SK-N-SH (cell line): ENCODE data around the gene C2orf72. TPM values are rescaled to one million over a fixed set of nuclear protein-coding genes. Genes with fewer than 3 reads are reported as not detected.

ENCODE experiments used
- CTCF ChIA-PET: fragments of 300-600, 350-600 bp; formaldehyde crosslinking; extraction: SDS; loops from one replicate; lab custom pipeline; 2021; lab: Yijun Ruan, JAX
- POLR2A ChIA-PET: fragments of 350-600 bp; sonication (Branson Sonifier 250); formaldehyde crosslinking; extraction: SDS; loops from one replicate; lab custom pipeline; 2020; ENCODE audit warnings: antibody characterized with exemption, inconsistent platforms; lab: Yijun Ruan, JAX
- DNase-seq: peaks from one replicate; pipeline ENCODE4 v3.0.0; 2012
- H2AFZ ChIP-seq: fragments of 200-600 bp; sonication (generic); 2 replicates; pipeline ENCODE4 v1.8.1; 2016; ENCODE audit warnings: antibody characterized with exemption, mild to moderate bottlenecking, low read depth
- H3F3A ChIP-seq: fragments of 200-600 bp; sonication (generic); replicated peaks from 2 replicates; pipeline ENCODE3; 2016; ENCODE audit warnings: antibody characterized with exemption, mild to moderate bottlenecking; ENCODE audit not compliant: insufficient read depth
- H3K27ac ChIP-seq, 2 experiments: fragments of 200-500 bp in 1 of 2; fragments of 200-600 bp in 1 of 2; sonication (Bioruptor generic) in 1 of 2; sonication (generic), shearing (Covaris generic) in 1 of 2; 2 replicates each; pipeline versions ENCODE4 v1.5.1 to v1.6.1; 2014 to 2016; ENCODE audit warnings: low read depth in 2 of 2, inconsistent platforms in 1 of 2, low read length in 1 of 2, mild to moderate bottlenecking in 1 of 2, mixed read lengths in 1 of 2
- H3K27me3 ChIP-seq: fragments of 200-600 bp; sonication (generic), shearing (Covaris generic); 2 replicates; pipeline ENCODE4 v1.6.1; 2016; ENCODE audit warnings: mixed run types; ENCODE audit not compliant: insufficient read depth
- H3K36me3 ChIP-seq, 2 experiments: fragments of 200-500 bp in 1 of 2; fragments of 200-600 bp in 1 of 2; sonication (Bioruptor generic) in 1 of 2; sonication (generic) in 1 of 2; replicated peaks in 1 of 2; 2 replicates each; pipeline versions ENCODE3 to v1.5.1; 2014 to 2016; ENCODE audit warnings: low read length in 1 of 2, mild to moderate bottlenecking in 1 of 2; ENCODE audit not compliant: insufficient read depth in 2 of 2, control insufficient read depth in 1 of 2
- H3K4me1 ChIP-seq, 2 experiments: fragments of 200-500 bp in 1 of 2; fragments of 200-600 bp in 1 of 2; sonication (Bioruptor generic) in 1 of 2; sonication (generic), shearing (Covaris generic) in 1 of 2; 2 replicates each; pipeline versions ENCODE4 v1.5.1 to v1.6.1; 2014 to 2016; ENCODE audit warnings: low read depth in 1 of 2, low read length in 1 of 2, mixed run types in 1 of 2; ENCODE audit not compliant: insufficient read depth in 2 of 2, control insufficient read depth in 1 of 2
- H3K4me2 ChIP-seq: fragments of 200-600 bp; sonication (generic), shearing (Covaris generic); 2 replicates; pipeline ENCODE4 v1.6.1; 2017; ENCODE audit warnings: mixed run types
- H3K4me3 ChIP-seq, 2 experiments: fragments of 200-500 bp in 1 of 2; fragments of 200-600 bp in 1 of 2; sonication (Bioruptor generic) in 1 of 2; sonication (generic), shearing (Covaris generic) in 1 of 2; 2 replicates each; pipeline versions ENCODE4 v1.5.1 to v1.8.1; 2014 to 2016; ENCODE audit warnings: low read depth in 2 of 2, inconsistent platforms in 1 of 2, low read length in 1 of 2, mild to moderate bottlenecking in 1 of 2, mixed read lengths in 1 of 2, moderate library complexity in 1 of 2
- H3K79me2 ChIP-seq: fragments of 200-600 bp; sonication (generic); 2 replicates; pipeline ENCODE4 v1.8.1; 2017; ENCODE audit warnings: mild to moderate bottlenecking; ENCODE audit not compliant: insufficient read depth
- H3K9ac ChIP-seq: fragments of 200-600 bp; sonication (generic); 2 replicates; pipeline ENCODE4 v1.6.1; 2017; ENCODE audit warnings: mixed run types
- H3K9me2 ChIP-seq: fragments of 200-600 bp; sonication (generic); 2 replicates; pipeline ENCODE4 v1.6.1; 2017; ENCODE audit warnings: mixed run types
- H3K9me3 ChIP-seq: fragments of 200-600 bp; sonication (generic); 2 replicates; pipeline ENCODE4 v1.6.1; 2017; ENCODE audit warnings: mixed run types, mild to moderate bottlenecking, moderate library complexity
- H4K20me1 ChIP-seq: fragments of 200-600 bp; sonication (generic); 2 replicates; pipeline ENCODE4 v1.6.1; 2017; ENCODE audit warnings: mild to moderate bottlenecking, mixed run types; ENCODE audit not compliant: insufficient read depth
- ELF1 ChIP-seq: IDR thresholded peaks from 2 replicates; pipeline ENCODE4 v1.4.0; 2012
- EZH2phosphoT487 ChIP-seq: fragments of 200-600 bp; sonication (generic); IDR thresholded peaks from 2 replicates; pipeline ENCODE4 v1.6.1; 2017; ENCODE audit warnings: low read depth, mixed run types, mild to moderate bottlenecking, antibody characterized with exemption, moderate library complexity, borderline replicate concordance
- FOXJ3 ChIP-seq: sonication (generic); formaldehyde crosslinking; IDR thresholded peaks from 2 replicates; pipeline ENCODE4 v1.5.1; 2020; ENCODE audit warnings: mild to moderate bottlenecking, missing genetic modification reagents
- GATA2 ChIP-seq: sonication (generic); formaldehyde crosslinking; IDR thresholded peaks from 2 replicates; pipeline ENCODE4 v1.5.0; 2020; ENCODE audit warnings: mild to moderate bottlenecking, missing genetic modification reagents
- MXI1 ChIP-seq: IDR thresholded peaks from 2 replicates; pipeline ENCODE4 v1.6.1; 2012; ENCODE audit warnings: mild to moderate bottlenecking, low read depth, low read length, improper control_type of control experiment
- NFIC ChIP-seq: IDR thresholded peaks from 2 replicates; pipeline ENCODE4 v1.4.0; 2012; ENCODE audit warnings: borderline replicate concordance
- POLR2AphosphoS5 ChIP-seq: IDR thresholded peaks from 2 replicates; pipeline ENCODE4 v1.6.1; 2012; ENCODE audit warnings: low read depth, low read length
- RAD21 ChIP-seq: IDR thresholded peaks from 2 replicates; pipeline ENCODE4 v1.6.1; 2012; ENCODE audit warnings: mild to moderate bottlenecking, low read length
- RCOR1 ChIP-seq: fragments of 150-350 bp; IDR thresholded peaks from 2 replicates; pipeline ENCODE4 v1.6.1; 2017; ENCODE audit warnings: antibody characterized with exemption, low read length
- RXRA ChIP-seq: IDR thresholded peaks from 2 replicates; pipeline ENCODE4 v1.4.0; 2012; ENCODE audit warnings: low read depth, mild to moderate bottlenecking, borderline replicate concordance
- SIN3A ChIP-seq: IDR thresholded peaks from 2 replicates; pipeline ENCODE4 v1.6.1; 2012; ENCODE audit warnings: low read depth, mild to moderate bottlenecking, low read length, moderate library complexity, borderline replicate concordance
- TAF1 ChIP-seq: IDR thresholded peaks from 2 replicates; pipeline ENCODE4 v1.6.1; 2012; ENCODE audit warnings: low read depth, mild to moderate bottlenecking, low read length, moderate library complexity, borderline replicate concordance
- TCF12 ChIP-seq: IDR thresholded peaks from 2 replicates; pipeline ENCODE4 v1.4.0; 2012
- ZBTB33 ChIP-seq: IDR thresholded peaks from 2 replicates; pipeline ENCODE4 v1.4.0; 2012; ENCODE audit warnings: low read depth, borderline replicate concordance
- WGBS: methylation state at CpG from one replicate; pipeline ENCODE4 v1.1.6; 2017; ENCODE audit warnings: low lambda C conversion rate; 5-methylcytosine and 5-hydroxymethylcytosine counted together
- polyA plus RNA-seq, 3 experiments: library from polyadenylated mRNA; depleted of rRNA; stranded (reverse); fragments of >200 nt; gene quantifications; 2 replicates each; pipeline ENCODE4 v1.2.3, GENCODE V29; 2012
- TF ChIP-seq, protein P1 (sequence below): IDR thresholded peaks from 2 replicates; pipeline ENCODE4 v1.4.0; 2012; ENCODE audit warnings: low read depth, borderline replicate concordance

The C2orf72 gene
- polyA plus RNA-seq, 1 of the 3 experiments (the other 2 are of a cell fraction) = 0.35 TPM

GRCh38 chr2:230990899-230991150 lies 46.5 kb upstream of the C2orf72 start:
- Histone ChIP-seq H3K4me2 (no peak overlapping the region), H4K20me1 (no peaks in the 10 kb centered on the region), H3K9ac (no peak overlapping the region), H3K79me2 (no peaks in the 10 kb centered on the region), H3K27me3 (peaks cover 20% of the 10 kb centered on the region), H3K9me2 (no peaks in the 10 kb centered on the region), H3K4me1 (peaks cover 0 to 5% of the 10 kb centered on the region in 2 experiments; a peak in 1 of 4 replicates), H3K27ac (no peak overlapping the region), H3K4me3 (no peak overlapping the region), H3K36me3 (no peaks in the 10 kb centered on the region), H2AFZ (no peak overlapping the region), H3K9me3 (no peaks in the 10 kb centered on the region), H3F3A (no peaks in the 10 kb centered on the region)
- no peak for TF ChIP-seq RXRA
- no peak for TF ChIP-seq TCF12
- POLR2A ChIA-PET = no interaction called here
- CTCF ChIA-PET = interaction anchor here (1.5 kb wide), 1 partner anchor 181 kb away, joined by 3 read pairs; no protein-coding TSS in a partner anchor
- WGBS = 50% methylated on average over 12 of the region's 27 CpGs
- no peak for DNase-seq

GRCh38 chr2:230991598-230991997 lies 45.7 kb upstream of the C2orf72 start:
- Histone ChIP-seq H4K20me1 (no peaks in the 10 kb centered on the region), H3K9me2 (no peaks in the 10 kb centered on the region), H3K4me3 (no peak overlapping the region), H3K79me2 (no peaks in the 10 kb centered on the region), H2AFZ (no peak overlapping the region), H3K27ac (no peak overlapping the region), H3F3A (no peaks in the 10 kb centered on the region), H3K4me2 (no peak overlapping the region), H3K4me1 (peaks cover 0 to 4% of the 10 kb centered on the region in 2 experiments; a peak in 1 of 4 replicates), H3K27me3 (peaks cover 20% of the 10 kb centered on the region), H3K9ac (no peak overlapping the region), H3K36me3 (no peaks in the 10 kb centered on the region), H3K9me3 (no peaks in the 10 kb centered on the region)
- no peak for DNase-seq
- POLR2A ChIA-PET = no interaction called here
- CTCF ChIA-PET = interaction anchor here (1.3 to 1.8 kb wide), 3 partner anchors 160 to 182 kb away, joined by 3 to 13 read pairs (median 3); no protein-coding TSS in a partner anchor
- 67% methylated on average over 7 of the region's 7 CpGs for WGBS
- TF ChIP-seq FOXJ3 (CRISPR knock-in tag) (no peak), RAD21 (no peak), ZBTB33 (no peak), TCF12 (no peak), MXI1 (no peak), GATA2 (CRISPR knock-in tag) (no peak), POLR2AphosphoS5 (no peak), RCOR1 (no peak), NFIC (no peak), TAF1 (no peak), EZH2phosphoT487 (no peak), ELF1 (no peak), SIN3A (no peak)
- TF ChIP-seq, protein P1, sequence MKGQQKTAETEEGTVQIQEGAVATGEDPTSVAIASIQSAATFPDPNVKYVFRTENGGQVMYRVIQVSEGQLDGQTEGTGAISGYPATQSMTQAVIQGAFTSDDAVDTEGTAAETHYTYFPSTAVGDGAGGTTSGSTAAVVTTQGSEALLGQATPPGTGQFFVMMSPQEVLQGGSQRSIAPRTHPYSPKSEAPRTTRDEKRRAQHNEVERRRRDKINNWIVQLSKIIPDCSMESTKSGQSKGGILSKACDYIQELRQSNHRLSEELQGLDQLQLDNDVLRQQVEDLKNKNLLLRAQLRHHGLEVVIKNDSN = no peak
- TF ChIP-seq, all 33 proteins: peak for 0
